Measurements from ENCODE around the gene KPNA6.
"Not testable (repeated sequence)": the region's sequence is repeated elsewhere in the genome, so short reads cannot be mapped to it uniquely, and the experiment has no call there.

Gene KPNA6

DNA sequence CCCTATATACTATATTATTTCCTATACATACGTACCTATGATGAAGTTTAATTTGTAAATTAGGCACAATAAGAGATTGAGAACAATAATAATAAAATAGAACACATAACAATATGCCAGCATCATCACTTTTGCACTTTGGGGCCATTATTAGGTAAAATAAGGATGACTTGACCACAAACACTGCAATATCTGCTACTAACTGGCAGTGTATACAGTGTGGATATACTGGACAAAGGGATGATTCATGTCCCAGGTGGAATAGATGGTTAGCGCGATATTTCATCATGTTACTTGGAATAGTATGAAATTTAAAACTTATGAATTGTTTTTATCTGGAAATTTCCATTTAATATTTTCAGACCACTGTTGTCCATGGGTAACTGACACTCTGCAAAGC, 36.2 kb downstream of the KPNA6 start:
- TF ChIP-seq CTCF (IDR thresholded peaks at IDR 0.05; ENCODE audit: insufficient read depth, low read length): no peak
- no peak for TF ChIP-seq GABPA (IDR thresholded peaks at IDR 0.05; ENCODE audit: low read depth)
- no peak for TF ChIP-seq POLR2AphosphoS5 (IDR thresholded peaks at IDR 0.05; ENCODE audit: low read depth)
- TF ChIP-seq REST (IDR thresholded peaks at IDR 0.05; ENCODE audit: insufficient replicate concordance, low read depth): no peak
- no peak for TF ChIP-seq SPI1 (IDR thresholded peaks at IDR 0.05; ENCODE audit: borderline replicate concordance, low read depth)
- Histone ChIP-seq H3K27ac (replicated peaks) (no peak overlapping the region), H3K27me3 (ENCODE audit: insufficient read depth, poor library complexity, severe bottlenecking) (no peaks in the 10 kb centered on the region), H3K4me3 (replicated peaks; ENCODE audit: insufficient read depth, low read length) (no peak overlapping the region)
- DNase-seq (ENCODE audit: low read depth in 1 of 2, low spot score in 1 of 2): no peak

GRCh38 chr1:32147799-32148198, 39.9 kb downstream of the KPNA6 start:
- not testable (repeated sequence) for H3K4me3 ChIP-seq (replicated peaks; ENCODE audit: insufficient read depth, low read length); H3K27ac ChIP-seq (replicated peaks); H3K27me3 ChIP-seq (ENCODE audit: insufficient read depth, poor library complexity, severe bottlenecking); DNase-seq (ENCODE audit: low read depth in 1 of 2, low spot score in 1 of 2)

- Histone ChIP-seq H3K4me3 (replicated peaks; ENCODE audit: insufficient read depth, low read length) (no peak overlapping the region), H3K27ac (replicated peaks) (no peak overlapping the region), H3K27me3 (ENCODE audit: insufficient read depth, poor library complexity, severe bottlenecking) (no peaks in the 10 kb centered on the region)
- TF ChIP-seq SPI1 (IDR thresholded peaks at IDR 0.05; ENCODE audit: borderline replicate concordance, low read depth): no peak
- TF ChIP-seq GABPA (IDR thresholded peaks at IDR 0.05; ENCODE audit: low read depth): no peak
- TF ChIP-seq CTCF (IDR thresholded peaks at IDR 0.05; ENCODE audit: insufficient read depth, low read length): no peak
- no peak for TF ChIP-seq REST (IDR thresholded peaks at IDR 0.05; ENCODE audit: insufficient replicate concordance, low read depth)
- no peak for TF ChIP-seq POLR2AphosphoS5 (IDR thresholded peaks at IDR 0.05; ENCODE audit: low read depth)
- DNase-seq (ENCODE audit: low read depth in 1 of 2, low spot score in 1 of 2): no peak
Measured at GRCh38 chr1:32150847-32151246, 43.0 kb downstream of the KPNA6 start.

DNA sequence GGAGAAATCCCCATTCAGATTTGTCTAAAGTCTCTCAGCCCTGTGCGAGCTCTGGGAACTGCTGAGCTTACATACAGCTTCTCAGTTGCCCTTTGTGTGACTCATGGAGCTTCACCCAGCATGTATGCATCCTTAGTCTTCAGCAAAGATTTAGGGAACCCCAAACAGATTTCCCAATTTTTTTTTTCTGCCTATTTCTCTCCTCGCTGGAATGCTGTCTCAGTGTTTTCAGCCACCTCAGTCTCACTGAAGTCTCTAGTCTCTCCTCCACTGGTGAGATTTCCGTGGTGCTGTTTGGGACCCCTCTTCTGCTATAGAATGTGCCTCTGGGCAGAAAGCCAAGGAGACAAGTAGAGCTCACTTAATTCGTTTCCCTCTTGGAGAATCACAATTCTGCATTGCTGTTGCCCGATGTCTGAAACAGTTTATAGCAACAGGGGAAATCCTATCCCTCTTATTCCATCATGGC, 43.5 kb downstream of the KPNA6 start:
- no peaks in the 10 kb centered on the region for H3K27me3 ChIP-seq (ENCODE audit: insufficient read depth, poor library complexity, severe bottlenecking)
- no peak for DNase-seq (ENCODE audit: low read depth in 1 of 2, low spot score in 1 of 2)
- TF ChIP-seq CTCF (IDR thresholded peaks at IDR 0.05; ENCODE audit: insufficient read depth, low read length) (no peak), SPI1 (IDR thresholded peaks at IDR 0.05; ENCODE audit: borderline replicate concordance, low read depth) (no peak), REST (IDR thresholded peaks at IDR 0.05; ENCODE audit: insufficient replicate concordance, low read depth) (no peak), POLR2AphosphoS5 (IDR thresholded peaks at IDR 0.05; ENCODE audit: low read depth) (no peak), GABPA (IDR thresholded peaks at IDR 0.05; ENCODE audit: low read depth) (no peak)
- no peak overlapping the region for H3K4me3 ChIP-seq (replicated peaks; ENCODE audit: insufficient read depth, low read length)
- no peak overlapping the region for H3K27ac ChIP-seq (replicated peaks)
